Left forelimb (tissue), 1 donor: Measurements from ENCODE around the gene NUP42.
"Not testable (repeated sequence)": the region's sequence is repeated elsewhere in the genome, so short reads cannot be mapped to it uniquely, and the experiment has no call there.

ENCODE experiments used
- DNase-seq: peaks from one replicate; pipeline ENCODE4 v3.0.0-alpha.2; 2018; ENCODE audit warnings: low spot score

Gene NUP42

GRCh38 chr7:23181684-23182553 lies at the start of gene NUP42:
TSS of gene NUP42 (plus strand) at chr7:23182048. CDS start at chr7:23182086, 38 bp downstream.
- DNase-seq, result peak; percentile 97

GRCh38 chr7:23133797-23134196 lies 48.1 kb upstream of the NUP42 start:
- DNase-seq, result no peak

- no peak for DNase-seq
Observed at GRCh38 chr7:23135755-23136154, 46.1 kb upstream of the NUP42 start.

GRCh38 chr7:23136216-23136615 lies 45.6 kb upstream of the NUP42 start:
- DNase-seq, result no peak

- no peak for DNase-seq
Observed at GRCh38 chr7:23157679-23158078, 24.2 kb upstream of the NUP42 start.

- DNase-seq, result no peak
Observed at GRCh38 chr7:23158546-23158945, 23.3 kb upstream of the NUP42 start.

- no peak for DNase-seq
Observed at GRCh38 chr7:23161482-23161881, 20.4 kb upstream of the NUP42 start.

- DNase-seq, result no peak
Observed at GRCh38 chr7:23164846-23165245, 17.0 kb upstream of the NUP42 start.

GRCh38 chr7:23165316-23165715 lies 16.5 kb upstream of the NUP42 start:
- no peak for DNase-seq

GRCh38 chr7:23167691-23168090 lies 14.2 kb upstream of the NUP42 start:
- DNase-seq, result no peak

- no peak for DNase-seq
Observed at GRCh38 chr7:23168111-23168885, 13.6 kb upstream of the NUP42 start.

GRCh38 chr7:23175938-23176337 lies 5.9 kb upstream of the NUP42 start:
- DNase-seq, result no peak

GRCh38 chr7:23183279-23184012 lies 1.6 kb downstream of the NUP42 start:
- DNase-seq, result no peak

GRCh38 chr7:23184291-23184690 lies 2.4 kb downstream of the NUP42 start:
- DNase-seq, result no peak

GRCh38 chr7:23184709-23185359 lies 3.0 kb downstream of the NUP42 start:
- no peak for DNase-seq

GRCh38 chr7:23185980-23186379 lies 4.1 kb downstream of the NUP42 start:
- DNase-seq, result no peak

GRCh38 chr7:23191022-23191421 lies 9.2 kb downstream of the NUP42 start:
- no peak for DNase-seq

- not testable (repeated sequence) for DNase-seq
Observed at GRCh38 chr7:23193650-23194227, 11.9 kb downstream of the NUP42 start.

- no peak for DNase-seq
Observed at GRCh38 chr7:23196306-23196705, 14.5 kb downstream of the NUP42 start.

GRCh38 chr7:23197745-23198144 lies 15.9 kb downstream of the NUP42 start:
- not testable (repeated sequence) for DNase-seq

- no peak for DNase-seq
Observed at GRCh38 chr7:23200331-23200730, 18.5 kb downstream of the NUP42 start.

GRCh38 chr7:23204241-23204640 lies 22.4 kb downstream of the NUP42 start:
- no peak for DNase-seq
